Measurements from ENCODE around the gene MEG3. TPM values are rescaled to one million over a fixed set of nuclear protein-coding genes. Genes with fewer than 3 reads are reported as not detected.

Gene MEG3
- total RNA-seq, 1 donor from 2014 or later: not detected

DNA sequence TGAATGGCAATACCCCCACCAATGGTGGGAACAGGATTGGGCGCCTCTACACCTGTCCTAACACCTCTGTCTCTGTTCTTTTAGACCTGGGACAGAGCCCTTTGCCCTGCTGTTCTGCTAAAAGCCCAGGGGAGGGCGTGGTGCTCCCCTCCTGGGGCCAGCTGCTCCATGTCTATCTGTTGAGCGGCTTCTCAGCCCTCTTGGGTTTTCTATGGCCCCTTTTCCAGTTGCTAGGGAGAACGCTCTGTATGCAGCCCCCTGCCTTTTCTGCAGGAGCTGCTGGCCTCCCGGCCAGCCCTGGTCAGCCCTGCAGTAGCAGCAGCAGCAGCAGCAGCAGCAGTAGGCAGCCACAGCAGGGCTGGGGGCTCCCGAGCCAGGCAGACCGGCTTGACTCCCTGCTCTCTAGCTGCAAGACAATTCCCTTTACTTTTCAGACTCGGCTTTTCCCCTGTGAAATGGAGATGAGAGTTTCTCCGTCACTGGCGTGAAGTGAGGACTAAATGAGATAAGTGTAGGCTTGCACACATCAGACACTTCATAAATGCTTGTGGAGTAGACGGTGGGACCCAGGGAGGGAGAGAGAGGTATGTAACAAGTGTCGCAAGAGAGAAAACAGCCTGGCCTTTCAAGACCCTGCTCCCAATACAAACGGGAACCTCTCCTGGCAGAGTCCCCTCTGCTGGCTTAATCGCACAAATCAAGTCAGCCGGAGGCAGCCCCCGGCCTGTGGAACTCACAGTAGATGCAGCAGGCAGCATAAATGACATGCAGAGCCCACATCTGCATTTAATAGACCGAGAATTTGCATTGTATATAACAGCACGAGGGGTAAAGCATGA is 76.6 kb downstream of the MEG3 start:
- no peak overlapping the region for H3K4me3 Mint-ChIP-seq
- DNase-seq: no peak
- no peaks in the 10 kb centered on the region for H3K4me1 Mint-ChIP-seq
- H3K27ac Mint-ChIP-seq: no peak overlapping the region
- no peaks in the 10 kb centered on the region for H3K36me3 Mint-ChIP-seq (ENCODE audit: low read depth)
- H3K27me3 Mint-ChIP-seq: peaks cover 45% of the 10 kb centered on the region
- no peaks in the 10 kb centered on the region for H3K9me3 Mint-ChIP-seq
- intact Hi-C loops (cut with micrococcal nuclease): no loop called here

DNA sequence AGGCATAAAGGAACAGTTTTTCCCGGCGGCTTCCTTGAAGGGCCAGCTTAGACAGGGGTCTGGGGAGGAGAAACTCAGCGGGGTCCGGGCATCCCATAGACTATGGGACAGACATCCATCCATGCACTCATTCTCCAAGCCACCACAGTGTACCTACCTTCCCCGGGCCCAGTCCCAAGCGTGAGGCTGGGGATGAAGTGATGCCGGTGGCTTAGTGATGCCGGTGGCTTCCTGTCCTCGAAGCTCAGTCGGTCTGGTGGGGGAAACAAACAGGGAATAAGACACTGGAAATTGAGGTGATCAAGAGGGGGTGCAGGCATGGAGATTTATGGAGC is 77.2 kb downstream of the MEG3 start:
- intact Hi-C loops (cut with micrococcal nuclease): no loop called here

DNA sequence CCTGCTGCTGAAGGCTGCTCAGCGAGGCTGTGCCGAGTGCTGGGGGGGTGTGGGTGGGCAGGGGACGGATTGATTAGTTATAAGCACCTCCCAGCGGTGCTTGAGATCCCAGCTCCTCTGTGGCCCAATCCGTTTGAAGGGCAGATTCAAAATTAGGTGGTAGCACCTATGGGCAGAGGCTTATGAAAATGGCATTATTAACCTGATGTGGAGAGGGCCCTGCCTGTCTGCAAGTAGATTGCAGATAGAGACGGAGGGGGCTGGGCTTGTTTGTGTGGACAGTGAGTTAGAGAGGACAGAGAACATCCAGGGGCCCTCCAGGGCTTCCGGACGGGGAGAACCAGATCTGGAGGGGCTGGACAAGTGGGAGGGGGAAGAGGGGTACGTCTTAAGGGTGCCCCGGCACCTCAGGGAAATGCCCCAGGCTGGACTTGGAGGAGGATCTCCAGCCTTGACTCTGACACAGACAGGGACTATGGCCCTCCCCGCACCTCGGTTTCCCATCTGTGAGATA is 77.8 kb downstream of the MEG3 start, which contains the start of gene RTL1:
Gene RTL1, minus strand, starts transcription at position 51 of the 514 bp plus-strand sequence. CDS start 18,934 bp downstream, outside the sequence.
- Mint-ChIP-seq H3K27ac (no peak within 1 kb of the TSS), H3K9me3 (no peaks in the 10 kb centered on the region), H3K4me1 (no peaks in the 10 kb centered on the region), H3K4me3 (no peak within 1 kb of the TSS), H3K36me3 (ENCODE audit: low read depth) (no peaks in the 10 kb centered on the region), H3K27me3 (peaks cover 42% of the 10 kb centered on the region)
- intact Hi-C loops (cut with micrococcal nuclease): no loop called here
- DNase-seq: no peak

More for the DNA sequence above, 77.2 kb downstream of the MEG3 start:
- no peak for DNase-seq
- Mint-ChIP-seq H3K4me3 (no peak overlapping the region), H3K36me3 (ENCODE audit: low read depth) (no peaks in the 10 kb centered on the region), H3K27ac (no peak overlapping the region), H3K27me3 (peaks cover 45% of the 10 kb centered on the region), H3K4me1 (no peaks in the 10 kb centered on the region), H3K9me3 (no peaks in the 10 kb centered on the region)

DNA sequence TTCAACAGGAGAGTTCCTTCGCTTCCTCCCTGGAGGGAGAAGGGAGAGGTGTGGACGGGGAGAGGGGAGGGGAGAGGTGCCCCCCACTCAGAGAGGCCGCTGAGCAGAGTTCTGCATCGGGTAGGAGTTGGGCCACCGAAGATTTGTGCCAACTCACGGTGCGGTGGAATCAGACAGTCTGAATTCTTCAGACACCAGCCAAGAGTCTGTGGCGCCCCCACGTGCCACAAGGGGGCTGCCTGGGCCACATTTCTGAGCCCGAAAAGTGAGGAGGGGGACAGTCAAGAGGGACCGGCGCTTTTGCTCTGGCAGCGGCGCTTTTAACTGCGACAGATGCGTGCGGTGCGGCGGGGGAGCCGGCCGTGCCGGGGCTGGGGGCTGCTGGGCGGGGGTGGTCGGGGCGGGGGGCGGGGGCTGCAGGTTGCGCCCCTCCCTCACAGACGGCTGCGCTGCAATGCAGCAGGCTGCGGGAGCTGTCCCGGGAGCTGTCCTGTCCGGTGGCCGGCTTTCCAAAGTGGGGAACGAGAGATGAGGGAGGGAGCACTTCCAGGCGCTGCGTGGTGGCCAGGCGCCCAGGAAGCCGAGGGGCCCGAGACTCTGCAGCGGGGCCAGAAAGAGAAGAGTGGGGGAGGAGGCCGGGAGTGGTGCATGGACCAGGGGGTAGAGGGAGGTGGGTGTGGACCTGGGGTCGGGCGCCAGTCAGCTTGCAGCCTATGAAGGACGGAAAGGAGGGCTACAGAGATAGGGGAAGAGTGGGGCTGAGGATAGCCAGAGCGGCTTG is 78.6 kb downstream of the MEG3 start:
- Mint-ChIP-seq H3K27me3 (peaks cover 36% of the 10 kb centered on the region), H3K4me1 (no peaks in the 10 kb centered on the region), H3K9me3 (no peaks in the 10 kb centered on the region), H3K36me3 (ENCODE audit: low read depth) (no peaks in the 10 kb centered on the region), H3K27ac (no peak overlapping the region), H3K4me3 (no peak overlapping the region)
- no peak for DNase-seq
- intact Hi-C loops (cut with micrococcal nuclease): no loop called here

DNA sequence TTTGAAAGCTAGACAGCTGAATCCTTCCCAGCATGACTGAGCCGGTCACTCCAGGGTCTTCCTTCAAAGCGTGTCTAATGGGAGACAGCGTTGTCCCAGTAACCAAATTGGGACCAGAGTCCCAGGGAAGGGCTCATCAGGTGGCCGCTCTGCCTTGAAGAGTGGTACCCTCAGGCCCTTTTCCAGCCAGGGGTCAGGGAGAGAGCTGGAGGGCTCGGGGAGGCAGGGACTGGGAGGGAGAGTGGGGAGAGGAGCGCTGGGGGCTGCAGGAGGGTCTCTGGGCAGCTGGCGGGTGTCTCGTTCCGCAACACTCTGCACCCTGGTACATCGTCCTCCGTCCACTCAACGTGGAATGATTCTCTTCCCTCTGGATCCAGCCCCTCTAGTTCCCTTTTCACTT is 79.2 kb downstream of the MEG3 start:
- H3K4me3 Mint-ChIP-seq: no peak overlapping the region
- DNase-seq: no peak
- no peaks in the 10 kb centered on the region for H3K4me1 Mint-ChIP-seq

DNA sequence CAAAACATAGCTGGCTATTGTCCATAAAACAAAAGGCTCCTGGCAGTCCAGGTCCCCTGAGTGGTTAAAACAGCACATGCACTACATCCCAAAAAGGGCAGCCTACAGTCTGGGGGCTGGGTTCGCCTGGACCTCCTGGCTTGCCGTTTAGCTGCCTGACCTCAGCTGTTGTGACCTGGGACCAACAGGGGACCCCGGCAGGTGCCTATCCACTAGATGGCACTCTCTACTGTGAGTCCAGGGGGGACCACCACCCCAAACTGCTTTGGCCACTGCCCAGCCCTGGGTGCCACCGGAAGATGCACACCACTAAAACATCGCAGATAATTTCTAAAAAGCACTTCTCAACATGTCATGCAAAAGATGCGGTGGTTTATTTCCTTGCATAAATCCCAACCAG is 80.5 kb downstream of the MEG3 start:
- H3K36me3 Mint-ChIP-seq (ENCODE audit: low read depth): no peaks in the 10 kb centered on the region
- peaks cover 20% of the 10 kb centered on the region for H3K27me3 Mint-ChIP-seq
- peak; percentile 45 for DNase-seq
- no peaks in the 10 kb centered on the region for H3K9me3 Mint-ChIP-seq
- no peak overlapping the region for H3K4me3 Mint-ChIP-seq
- no peak overlapping the region for H3K27ac Mint-ChIP-seq
- intact Hi-C loops (cut with micrococcal nuclease): no loop called here
- H3K4me1 Mint-ChIP-seq: no peaks in the 10 kb centered on the region

More for the DNA sequence above, 79.2 kb downstream of the MEG3 start:
- Mint-ChIP-seq H3K9me3 (no peaks in the 10 kb centered on the region), H3K27me3 (peaks cover 29% of the 10 kb centered on the region), H3K27ac (no peak overlapping the region), H3K36me3 (ENCODE audit: low read depth) (no peaks in the 10 kb centered on the region)
- intact Hi-C loops (cut with micrococcal nuclease): no loop called here

DNA sequence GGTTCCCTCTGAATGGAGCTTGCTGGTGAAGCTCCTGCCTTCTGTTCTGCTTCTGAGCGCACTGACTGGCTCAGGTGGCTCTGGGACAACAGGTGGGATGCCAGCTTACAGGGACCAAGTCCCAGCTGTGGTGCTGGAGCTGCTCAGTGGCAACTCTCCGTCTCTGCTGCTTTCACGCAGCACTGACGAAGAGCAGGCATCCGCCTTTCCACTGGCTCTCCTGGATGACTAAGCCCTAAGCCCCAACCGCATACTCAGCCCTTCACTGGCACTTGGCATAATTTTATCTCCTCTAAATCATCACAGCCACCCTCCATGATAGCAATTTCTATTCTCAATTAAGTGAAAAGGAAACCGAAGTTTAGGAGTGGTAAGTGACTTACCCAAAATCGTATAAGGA is 81.3 kb downstream of the MEG3 start:
- Mint-ChIP-seq H3K27me3 (peaks cover 18% of the 10 kb centered on the region), H3K4me3 (no peak overlapping the region), H3K4me1 (no peaks in the 10 kb centered on the region), H3K9me3 (no peaks in the 10 kb centered on the region), H3K27ac (no peak overlapping the region), H3K36me3 (ENCODE audit: low read depth) (no peaks in the 10 kb centered on the region)
- no peak for DNase-seq
- intact Hi-C loops (cut with micrococcal nuclease): no loop called here

DNA sequence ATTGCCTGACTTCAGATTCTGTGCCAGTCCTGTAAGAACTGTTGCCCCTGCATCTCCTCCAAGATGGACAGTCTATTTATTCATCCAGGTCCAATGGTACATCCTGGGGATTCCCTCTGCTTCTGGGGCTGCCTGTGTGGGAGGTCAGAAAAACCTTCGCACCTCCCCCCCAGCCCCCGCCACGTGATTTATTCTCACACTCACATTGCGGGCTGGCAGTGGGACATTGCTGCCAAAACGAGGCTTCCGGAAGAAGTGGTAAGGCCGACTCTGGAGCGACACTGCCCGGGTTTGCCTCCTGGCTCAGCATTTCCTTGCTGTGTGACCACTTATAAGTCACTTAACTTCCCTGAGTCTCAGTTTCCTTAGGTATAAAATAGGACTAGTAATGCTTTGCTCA is 83.5 kb downstream of the MEG3 start:
- Mint-ChIP-seq H3K4me3 (no peak overlapping the region), H3K27ac (no peak overlapping the region)

More for the DNA sequence above, 83.5 kb downstream of the MEG3 start:
- DNase-seq: no peak
- H3K36me3 Mint-ChIP-seq (ENCODE audit: low read depth): no peaks in the 10 kb centered on the region
- no peaks in the 10 kb centered on the region for H3K4me1 Mint-ChIP-seq
- H3K9me3 Mint-ChIP-seq: no peaks in the 10 kb centered on the region
- intact Hi-C loops (cut with micrococcal nuclease): no loop called here
- H3K27me3 Mint-ChIP-seq: peaks cover 11% of the 10 kb centered on the region

Other genes with a start within 250 kb of the MEG3 start
- 3.0 and 4.8 TPM in 2 replicates for gene BEGAIN, start 238.7 kb upstream of the MEG3 start, total RNA-seq
- not detected in 2 replicates for gene DLK1, start 99.2 kb upstream of the MEG3 start, total RNA-seq
- not detected in 2 replicates for gene RTL1, start 77.6 kb downstream of the MEG3 start, total RNA-seq